Cortex of kidney (tissue), 1 donor: ENCODE data around the gene DUSP18.
"Not testable (repeated sequence)": the region's sequence is repeated elsewhere in the genome, so short reads cannot be mapped to it uniquely, and the experiment has no call there.

Experiments
- DNase-seq: peaks from one replicate; lab custom pipeline; 2025; lab: John Stamatoyannopoulos, UW

The DUSP18 gene

GRCh38 chr22:30679895-30680690 is 12.4 kb upstream of the DUSP18 start:
- not testable (repeated sequence) for DNase-seq

GRCh38 chr22:30676565-30676964 is 8.9 kb upstream of the DUSP18 start:
- DNase-seq, result not testable (repeated sequence)

GRCh38 chr22:30675436-30675835 is 7.8 kb upstream of the DUSP18 start:
- no peak for DNase-seq

- DNase-seq, result no peak
Observed at GRCh38 chr22:30674482-30674881, 6.8 kb upstream of the DUSP18 start.

GRCh38 chr22:30673136-30673535 is 5.5 kb upstream of the DUSP18 start:
- DNase-seq, result no peak

- DNase-seq, result no peak
Observed at GRCh38 chr22:30671071-30671470, 3.4 kb upstream of the DUSP18 start.

- no peak for DNase-seq
Observed at GRCh38 chr22:30668386-30668710, 673 bp upstream of the DUSP18 start.

- no peak for DNase-seq
Observed at GRCh38 chr22:30667107-30667493, 575 bp downstream of the DUSP18 start.

GRCh38 chr22:30665786-30666185 is 1.9 kb downstream of the DUSP18 start:
- no peak for DNase-seq

- DNase-seq, result no peak
Observed at GRCh38 chr22:30665266-30665665, 2.4 kb downstream of the DUSP18 start.

- DNase-seq, result no peak
Observed at GRCh38 chr22:30664798-30665197, 2.9 kb downstream of the DUSP18 start.

GRCh38 chr22:30662040-30662439 is 5.6 kb downstream of the DUSP18 start:
- DNase-seq, result no peak

GRCh38 chr22:30655532-30655931 is 12.1 kb downstream of the DUSP18 start:
- DNase-seq, result no peak

GRCh38 chr22:30654361-30654760 is 13.3 kb downstream of the DUSP18 start:
- DNase-seq, result no peak

GRCh38 chr22:30652852-30653251 is 14.8 kb downstream of the DUSP18 start:
- no peak for DNase-seq

GRCh38 chr22:30650508-30651116 is 17.1 kb downstream of the DUSP18 start:
- no peak for DNase-seq

- DNase-seq, result no peak
Observed at GRCh38 chr22:30649430-30650007, 18.2 kb downstream of the DUSP18 start.

GRCh38 chr22:30648825-30649224 is 18.9 kb downstream of the DUSP18 start:
- DNase-seq, result no peak

- no peak for DNase-seq
Observed at GRCh38 chr22:30647536-30647935, 20.1 kb downstream of the DUSP18 start.

- no peak for DNase-seq
Observed at GRCh38 chr22:30646518-30647160, 21.0 kb downstream of the DUSP18 start.

- DNase-seq, result no peak
Observed at GRCh38 chr22:30643055-30643875, 24.4 kb downstream of the DUSP18 start.

- no peak for DNase-seq
Observed at GRCh38 chr22:30640839-30641430, 26.7 kb downstream of the DUSP18 start.
